Stomach (tissue), 9 donors: ENCODE measurements around the gene ASIC4. TPM values are rescaled to one million over a fixed set of nuclear protein-coding genes. Genes with fewer than 3 reads are reported as not detected.

Experiments used
- DNase-seq, 2 donors: peaks; one replicate each; pipeline versions ENCODE4 v3.0.0 to v3.0.0-alpha.2; 2013 to 2019
- H3K27ac ChIP-seq, 5 donors: fragments of 200-600 bp in 4 of 5; sonication (generic) in 4 of 5; one replicate each; pipeline ENCODE4 v1.5.1; 2013 to 2019; ENCODE audit warnings: mild to moderate bottlenecking in 1 of 5, moderate library complexity in 1 of 5
- H3K27me3 ChIP-seq, 3 donors: fragments of 200-600 bp; sonication (generic); one replicate each; pipeline ENCODE4 v1.5.1; 2017 to 2019; ENCODE audit warnings: mixed run types in 1 of 3
- H3K36me3 ChIP-seq, 4 donors: fragments of 200-600 bp; sonication (generic); 1 replicate in 3 of 4; 2 replicates in 1 of 4; pipeline ENCODE4 v1.5.1; 2016 to 2019
- H3K4me1 ChIP-seq, 4 donors: fragments of 200-600 bp; sonication (generic); one replicate each; pipeline ENCODE4 v1.5.1; 2016 to 2019
- H3K4me3 ChIP-seq, 4 donors: fragments of 200-600 bp; sonication (generic) in 3 of 4; one replicate each; pipeline ENCODE4 v1.5.1; 2016 to 2019; ENCODE audit warnings: mild to moderate bottlenecking in 1 of 4
- H3K9me3 ChIP-seq, 4 donors: fragments of 200-600 bp; sonication (generic); one replicate each; pipeline ENCODE4 v1.5.1; 2016 to 2019
- EP300 ChIP-seq: sonication (generic); formaldehyde crosslinking; IDR thresholded peaks from one replicate; pipeline ENCODE4 v1.6.1; 2017; ENCODE audit warnings: antibody characterized with exemption
- POLR2A ChIP-seq, 4 donors: fragments of 450-650 bp; IDR thresholded peaks; one replicate each; pipeline ENCODE4 v1.6.1; 2016; ENCODE audit warnings: antibody characterized with exemption in 4 of 4, control low read depth in 2 of 4, mild to moderate bottlenecking in 1 of 4, moderate library complexity in 1 of 4
- POLR2AphosphoS5 ChIP-seq, 3 donors: sonication (generic); formaldehyde crosslinking; IDR thresholded peaks; one replicate each; pipeline ENCODE4 v1.6.1; 2016; ENCODE audit warnings: antibody characterized with exemption in 3 of 3
- WGBS, 5 donors: extraction: QIAGEN DNeasy Blood & Tissue Kit in 3 of 5; methylation state at CpG; one replicate each; pipeline versions ENCODE4 v1.1.5 to v1.1.7; 2013 to 2018; 5-methylcytosine and 5-hydroxymethylcytosine counted together
- intact Hi-C: fragments of 100-400 bp; cut with DNase I; formaldehyde crosslinking; loops from one replicate; pipeline ENCODE4 v1.15.1; 2023; ENCODE audit warnings: low total_unique reads
- polyA plus RNA-seq, 3 donors: library from polyadenylated mRNA; stranded (reverse); fragments of 200-250 nt; gene quantifications; one replicate each; pipeline ENCODE4 v1.2.3, GENCODE V29; 2013
- small RNA-seq, 4 donors: library from RNA; depleted of rRNA; stranded (forward); fragments of <200 nt; gene quantifications; one replicate each; pipeline ENCODE3, GENCODE V24; 2016
- total RNA-seq, 5 donors: library from RNA; depleted of rRNA; stranded (reverse); fragments of >200 nt; gene quantifications; one replicate each; pipeline versions ENCODE4 v1.1.0 to v1.2.3, GENCODE V29; 2014 to 2016
- TF ChIP-seq, protein P1 (sequence below), 7 experiments: fragments of 450-650 bp in 4 of 7; fragments of 200-600 bp in 3 of 7; sonication (generic) in 3 of 7; IDR thresholded peaks; one replicate each; pipeline ENCODE4 v1.5.1; 2016 to 2019; ENCODE audit warnings: antibody characterized with exemption in 7 of 7, control low read depth in 2 of 7, mild to moderate bottlenecking in 1 of 7
- donor health status: healthy with polysubstance abuse.
- donor health status: Bipolar disorder and iron deficiency.
- donor health status: healthy.

Gene ASIC4
- total and polyA plus RNA-seq, 8 donors = 2.0 to 11.0 TPM; not detected in 6

DNA sequence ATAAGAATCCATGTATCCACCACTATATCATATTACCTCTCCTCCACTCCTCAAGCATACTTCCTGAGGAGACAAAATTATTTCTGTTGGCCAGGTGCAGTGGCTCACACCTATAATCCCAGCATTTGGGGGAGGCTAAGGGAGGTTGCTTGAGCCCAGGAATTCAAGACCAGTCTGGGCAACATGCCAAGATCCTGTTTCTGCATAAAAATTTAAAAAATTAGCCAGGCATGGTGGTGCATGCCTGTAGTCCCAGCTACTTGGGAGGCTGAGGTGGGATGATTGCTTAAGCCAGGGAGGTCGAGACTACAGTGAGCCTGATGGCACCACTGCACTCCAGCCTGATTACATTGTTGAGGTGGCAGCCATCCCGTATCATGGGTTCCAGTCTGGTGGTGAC lies 67.1 kb downstream of the ASIC4 start:
- TF ChIP-seq EP300 (no peak), POLR2AphosphoS5 (IDR thresholded peaks at IDR 0.05) (no peak), POLR2A (IDR thresholded peaks at IDR 0.05) (no peak)
- TF ChIP-seq, protein P1, sequence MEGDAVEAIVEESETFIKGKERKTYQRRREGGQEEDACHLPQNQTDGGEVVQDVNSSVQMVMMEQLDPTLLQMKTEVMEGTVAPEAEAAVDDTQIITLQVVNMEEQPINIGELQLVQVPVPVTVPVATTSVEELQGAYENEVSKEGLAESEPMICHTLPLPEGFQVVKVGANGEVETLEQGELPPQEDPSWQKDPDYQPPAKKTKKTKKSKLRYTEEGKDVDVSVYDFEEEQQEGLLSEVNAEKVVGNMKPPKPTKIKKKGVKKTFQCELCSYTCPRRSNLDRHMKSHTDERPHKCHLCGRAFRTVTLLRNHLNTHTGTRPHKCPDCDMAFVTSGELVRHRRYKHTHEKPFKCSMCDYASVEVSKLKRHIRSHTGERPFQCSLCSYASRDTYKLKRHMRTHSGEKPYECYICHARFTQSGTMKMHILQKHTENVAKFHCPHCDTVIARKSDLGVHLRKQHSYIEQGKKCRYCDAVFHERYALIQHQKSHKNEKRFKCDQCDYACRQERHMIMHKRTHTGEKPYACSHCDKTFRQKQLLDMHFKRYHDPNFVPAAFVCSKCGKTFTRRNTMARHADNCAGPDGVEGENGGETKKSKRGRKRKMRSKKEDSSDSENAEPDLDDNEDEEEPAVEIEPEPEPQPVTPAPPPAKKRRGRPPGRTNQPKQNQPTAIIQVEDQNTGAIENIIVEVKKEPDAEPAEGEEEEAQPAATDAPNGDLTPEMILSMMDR (IDR thresholded peaks at IDR 0.05) = no peak
- Histone ChIP-seq H3K27ac (no peak overlapping the region), H3K4me3 (no peak overlapping the region), H3K27me3 (peaks cover 0 to 30% (median 6%) of the 10 kb centered on the region in 3 donors), H3K9me3 (no peaks in the 10 kb centered on the region), H3K36me3 (no peaks in the 10 kb centered on the region), H3K4me1 (peaks cover 0 to 4% (median 0%) of the 10 kb centered on the region in 4 donors)
- 59 to 100% (median 74%) methylated on average over 1 to 2 of the region's 2 CpGs for whole genome bisulfite sequencing, 5 donors
- intact Hi-C loops = no loop called here
- DNase-seq = no peak

Small RNAs within 50 kb of the gene (small RNA-seq; reads per million reads assigned to genes)
- 0 reads per million in 4 donors for gene MIR3132

Other genes with a start within 250 kb of the ASIC4 start
- 10 to 100 TPM; 24.4 to 88.8 (median 47.8) TPM for gene DNAJB2, start 235.1 kb upstream of the ASIC4 start, total RNA-seq
- gene DNAJB2, start 235.1 kb upstream of the ASIC4 start, polyA plus RNA-seq = 10 to 100 TPM; 62.5 to 85.8 (median 77.5) TPM
- 10 to 100 TPM in 1 of 5 donors, 1 to 10 TPM in 3, not detected in 1; 2.8 to 11.3 (median 7.4) TPM for gene PTPRN, start 205.1 kb upstream of the ASIC4 start, total RNA-seq
- 1 to 10 TPM; 1.1 to 3.6 (median 1.5) TPM for gene PTPRN, start 205.1 kb upstream of the ASIC4 start, polyA plus RNA-seq
- not detected for gene RESP18, start 181.7 kb upstream of the ASIC4 start, total RNA-seq
- not detected for gene RESP18, start 181.7 kb upstream of the ASIC4 start, polyA plus RNA-seq
- gene DNPEP, start 126.6 kb upstream of the ASIC4 start, total RNA-seq = 100 to 1,000 TPM in 1 of 5 donors, 10 to 100 TPM in 4; 32.7 to 147 (median 46.4) TPM
- 100 to 1,000 TPM in 2 of 3 donors, 10 to 100 TPM in 1; 69.2 to 114 (median 105) TPM for gene DNPEP, start 126.6 kb upstream of the ASIC4 start, polyA plus RNA-seq
- 1,000 to 10,000 TPM; 1,078 to 5,539 (median 2,913) TPM for gene DES, start 96.1 kb upstream of the ASIC4 start, total RNA-seq
- gene DES, start 96.1 kb upstream of the ASIC4 start, polyA plus RNA-seq = 100 to 1,000 TPM; 122 to 803 (median 204) TPM
- gene SPEG, start 79.6 kb upstream of the ASIC4 start, total RNA-seq = 100 to 1,000 TPM in 1 of 5 donors, 10 to 100 TPM in 3, 1 to 10 TPM in 1; 7.4 to 106 (median 30.4) TPM
- gene SPEG, start 79.6 kb upstream of the ASIC4 start, polyA plus RNA-seq = 10 to 100 TPM in 1 of 3 donors, 1 to 10 TPM in 2; 9.8 to 65.1 (median 9.9) TPM
- gene GMPPA, start 15.6 kb upstream of the ASIC4 start, total RNA-seq = 100 to 1,000 TPM in 1 of 5 donors, 10 to 100 TPM in 4; 16.5 to 185 (median 24.2) TPM
- 10 to 100 TPM; 29.9 to 84.8 (median 58.2) TPM for gene GMPPA, start 15.6 kb upstream of the ASIC4 start, polyA plus RNA-seq
- 100 to 1,000 TPM in 1 of 5 donors, 10 to 100 TPM in 4; 28.0 to 119 (median 83.4) TPM for gene CHPF, start 29.3 kb downstream of the ASIC4 start, total RNA-seq
- 10 to 100 TPM; 10.8 to 32.9 (median 27.2) TPM for gene CHPF, start 29.3 kb downstream of the ASIC4 start, polyA plus RNA-seq
- 1 to 10 TPM in 2 of 5 donors, under 1 TPM in 1, not detected in 2; 0.92 to 7.5 (median 2.7) TPM for gene TMEM198, start 29.5 kb downstream of the ASIC4 start, total RNA-seq
- gene TMEM198, start 29.5 kb downstream of the ASIC4 start, polyA plus RNA-seq = 1 to 10 TPM; 1.4 to 4.7 (median 2.1) TPM
- 10 to 100 TPM; 19.8 to 55.4 (median 47.1) TPM for gene OBSL1, start 57.1 kb downstream of the ASIC4 start, total RNA-seq
- gene OBSL1, start 57.1 kb downstream of the ASIC4 start, polyA plus RNA-seq = 10 to 100 TPM; 30.3 to 62.1 (median 31.9) TPM
- 1 to 10 TPM in 1 of 5 donors, not detected in 4; 1.8 TPM for gene INHA, start 57.8 kb downstream of the ASIC4 start, total RNA-seq
- gene INHA, start 57.8 kb downstream of the ASIC4 start, polyA plus RNA-seq = under 1 TPM in 1 of 3 donors, not detected in 2; 0.63 TPM
- 10 to 100 TPM; 10.7 to 89.5 (median 17.1) TPM for gene STK11IP, start 83.4 kb downstream of the ASIC4 start, total RNA-seq
- gene STK11IP, start 83.4 kb downstream of the ASIC4 start, polyA plus RNA-seq = 10 to 100 TPM in 1 of 3 donors, 1 to 10 TPM in 2; 6.8 to 23.8 (median 6.9) TPM
- 10 to 100 TPM in 1 of 5 donors, 1 to 10 TPM in 2, under 1 TPM in 1, not detected in 1; 0.58 to 22.8 (median 1.9) TPM for gene SLC4A3, start 113.1 kb downstream of the ASIC4 start, total RNA-seq
- gene SLC4A3, start 113.1 kb downstream of the ASIC4 start, polyA plus RNA-seq = 1 to 10 TPM; 1.2 to 2.5 (median 1.6) TPM